ENCODE measurements around the gene ZBTB20.

The ZBTB20 gene

DNA sequence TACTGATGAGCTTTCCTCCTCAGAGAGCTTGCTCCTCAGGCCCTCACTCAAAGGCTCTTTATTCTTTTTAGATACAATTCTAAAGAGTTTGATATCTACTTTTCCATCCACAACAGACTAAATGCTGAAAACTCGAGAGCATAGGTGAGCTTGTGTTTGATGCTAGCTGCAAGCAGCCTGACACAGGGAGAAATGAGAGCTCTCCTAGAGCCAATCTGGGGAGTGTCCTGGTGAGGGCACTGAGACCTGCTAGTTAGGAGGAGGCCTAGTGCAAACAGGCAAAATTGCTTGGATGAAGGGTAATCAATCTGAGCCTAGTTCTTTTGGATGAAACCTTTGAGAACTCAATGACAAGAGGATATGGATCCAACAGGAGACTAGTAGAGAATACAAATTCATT lies 300.8 kb downstream of the ZBTB20 start:
- no peak for DNase-seq (ENCODE audit: low read depth)
- TF ChIP-seq, protein P1, sequence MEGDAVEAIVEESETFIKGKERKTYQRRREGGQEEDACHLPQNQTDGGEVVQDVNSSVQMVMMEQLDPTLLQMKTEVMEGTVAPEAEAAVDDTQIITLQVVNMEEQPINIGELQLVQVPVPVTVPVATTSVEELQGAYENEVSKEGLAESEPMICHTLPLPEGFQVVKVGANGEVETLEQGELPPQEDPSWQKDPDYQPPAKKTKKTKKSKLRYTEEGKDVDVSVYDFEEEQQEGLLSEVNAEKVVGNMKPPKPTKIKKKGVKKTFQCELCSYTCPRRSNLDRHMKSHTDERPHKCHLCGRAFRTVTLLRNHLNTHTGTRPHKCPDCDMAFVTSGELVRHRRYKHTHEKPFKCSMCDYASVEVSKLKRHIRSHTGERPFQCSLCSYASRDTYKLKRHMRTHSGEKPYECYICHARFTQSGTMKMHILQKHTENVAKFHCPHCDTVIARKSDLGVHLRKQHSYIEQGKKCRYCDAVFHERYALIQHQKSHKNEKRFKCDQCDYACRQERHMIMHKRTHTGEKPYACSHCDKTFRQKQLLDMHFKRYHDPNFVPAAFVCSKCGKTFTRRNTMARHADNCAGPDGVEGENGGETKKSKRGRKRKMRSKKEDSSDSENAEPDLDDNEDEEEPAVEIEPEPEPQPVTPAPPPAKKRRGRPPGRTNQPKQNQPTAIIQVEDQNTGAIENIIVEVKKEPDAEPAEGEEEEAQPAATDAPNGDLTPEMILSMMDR (conservative IDR thresholded peaks at IDR 0.05; ENCODE audit: control insufficient read depth, insufficient read depth, low read depth, low read length), result no peak
- H3K4me3 ChIP-seq (ENCODE audit: control insufficient read depth, low read depth, low read length), result no peak overlapping the region

- TF ChIP-seq, protein P1 (conservative IDR thresholded peaks at IDR 0.05; ENCODE audit: control insufficient read depth, insufficient read depth, low read depth, low read length), result no peak
- H3K4me3 ChIP-seq (ENCODE audit: control insufficient read depth, low read depth, low read length), result no peak overlapping the region
Observed at GRCh38 chr3:114841515-114841914, 305.6 kb downstream of the ZBTB20 start.

DNA sequence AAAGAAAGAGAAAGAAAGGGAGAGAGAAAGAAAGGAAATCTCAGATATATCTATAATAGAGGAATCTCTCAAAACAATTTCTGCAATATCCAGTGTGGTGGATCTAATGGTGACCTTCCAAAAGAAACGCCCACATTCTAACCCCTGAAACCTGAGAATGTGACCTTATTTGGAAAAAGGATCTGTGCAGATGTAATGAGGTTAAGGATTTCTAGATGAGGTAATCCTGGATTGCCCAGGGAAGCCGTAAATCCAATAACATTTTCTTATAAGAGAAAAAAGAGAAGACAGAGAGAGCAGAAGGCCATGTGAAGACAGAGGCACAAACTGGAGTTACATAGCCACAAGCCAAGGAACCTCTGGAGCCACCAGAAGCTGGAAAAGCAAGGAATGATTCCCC lies 307.6 kb downstream of the ZBTB20 start:
- TF ChIP-seq, protein P1 (conservative IDR thresholded peaks at IDR 0.05; ENCODE audit: control insufficient read depth, insufficient read depth, low read depth, low read length), result no peak
- DNase-seq (ENCODE audit: low read depth), result peak; percentile 47
- no peak overlapping the region for H3K4me3 ChIP-seq (ENCODE audit: control insufficient read depth, low read depth, low read length)

More at GRCh38 chr3:114841515-114841914, 305.6 kb downstream of the ZBTB20 start:
- peak; percentile 19 for DNase-seq (ENCODE audit: low read depth)

DNA sequence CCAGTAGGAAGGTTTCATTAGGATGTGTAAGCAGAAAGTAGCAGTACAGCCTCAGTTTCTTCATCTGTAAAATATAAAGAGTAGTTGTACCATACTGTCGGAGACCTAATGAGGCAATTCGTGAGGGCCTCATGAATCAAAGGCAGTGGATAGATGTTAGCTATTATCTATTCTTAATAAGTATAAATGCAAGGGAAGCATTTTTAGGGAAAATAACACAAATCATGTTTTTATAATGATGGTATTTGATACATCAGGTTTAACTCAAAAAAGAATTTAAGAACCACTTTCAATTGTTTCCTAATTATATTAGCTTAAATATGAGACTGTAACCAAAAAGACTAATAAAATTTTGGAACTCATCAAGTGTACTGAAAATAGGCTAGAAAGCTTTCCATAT lies 309.1 kb downstream of the ZBTB20 start:
- TF ChIP-seq, protein P1 (conservative IDR thresholded peaks at IDR 0.05; ENCODE audit: control insufficient read depth, insufficient read depth, low read depth, low read length), result no peak

GRCh38 chr3:114834175-114834940 lies 312.7 kb downstream of the ZBTB20 start:
- no peak for DNase-seq (ENCODE audit: low read depth)
- TF ChIP-seq, protein P1 (conservative IDR thresholded peaks at IDR 0.05; ENCODE audit: control insufficient read depth, insufficient read depth, low read depth, low read length), result no peak
- no peak overlapping the region for H3K4me3 ChIP-seq (ENCODE audit: control insufficient read depth, low read depth, low read length)

More for the DNA sequence above, 309.1 kb downstream of the ZBTB20 start:
- no peak overlapping the region for H3K4me3 ChIP-seq (ENCODE audit: control insufficient read depth, low read depth, low read length)
- no peak for DNase-seq (ENCODE audit: low read depth)

- H3K4me3 ChIP-seq (ENCODE audit: control insufficient read depth, low read depth, low read length), result no peak overlapping the region
- no peak for DNase-seq (ENCODE audit: low read depth)
- TF ChIP-seq, protein P1 (conservative IDR thresholded peaks at IDR 0.05; ENCODE audit: control insufficient read depth, insufficient read depth, low read depth, low read length), result no peak
Observed at GRCh38 chr3:114831861-114832260, 315.2 kb downstream of the ZBTB20 start.
